HCT116 (cell line): ENCODE measurements around the gene HS3ST2. TPM values are rescaled to one million over a fixed set of nuclear protein-coding genes. Genes with fewer than 3 reads are reported as not detected.

Experiments used
- ATAC-seq: fragments of 200-7000 bp; cut with Tn5 transposase; 2 replicates; pipeline ENCODE4 v1.9.1; 2020; ENCODE audit warnings: mild to moderate bottlenecking, moderate library complexity
- BruUV-seq: library from RNA; stranded (reverse); fragments of 400-500 nt; replicated peaks from 2 replicates; lab custom pipeline; 2021; lab: Mats Ljungman, UMichigan
- CTCF ChIA-PET: fragments of 300-600 bp; sonication (Branson Sonifier 250); formaldehyde crosslinking; loops from one replicate; lab custom pipeline; 2021; ENCODE audit warnings: antibody characterized with exemption; lab: Charles Lee
- POLR2A ChIA-PET: fragments of 300-600, 350-600 bp; sonication (Branson Sonifier 250); formaldehyde crosslinking; loops from one replicate; lab custom pipeline; 2021; ENCODE audit warnings: antibody characterized with exemption; lab: Charles Lee
- RAD21 ChIA-PET, 2 experiments: fragments of 300-600 bp; sonication (Branson Sonifier 250); formaldehyde crosslinking; loops; one replicate each; lab custom pipeline; 2023; ENCODE audit warnings: low total read pairs in 2 of 2; ENCODE audit not compliant: uncharacterized antibody in 2 of 2, unreplicated experiment in 2 of 2, low non-redundant PET in 1 of 2; lab: Charles Lee
- DNase-seq: peaks from one replicate; pipeline ENCODE4 v3.0.0-alpha.2; 2010; ENCODE audit warnings: low read depth, low spot score
- H2AFZ ChIP-seq: fragments of 200-600 bp; shearing (Covaris generic), sonication (generic); 2 replicates; pipeline ENCODE4 v1.6.1; 2017; ENCODE audit warnings: low read depth, mixed run types, mixed read lengths, antibody characterized with exemption, low read length; ENCODE audit not compliant: poor library complexity, severe bottlenecking
- H3K27ac ChIP-seq: 2 replicates; pipeline ENCODE4 v1.5.1; 2012; ENCODE audit warnings: low read depth, low read length
- H3K27me3 ChIP-seq: fragments of 200-600 bp; sonication (generic); 2 replicates; pipeline ENCODE4 v1.6.1; 2016; ENCODE audit warnings: mixed run types, low read length, mixed read lengths; ENCODE audit not compliant: insufficient read depth
- H3K36me3 ChIP-seq, 2 experiments: fragments of 200-500 bp in 1 of 2; fragments of 200-600 bp in 1 of 2; sonication (Bioruptor generic) in 1 of 2; sonication (generic) in 1 of 2; 2 replicates each; pipeline versions ENCODE4 v1.5.1 to v1.6.1; 2014 to 2016; ENCODE audit warnings: low read length in 2 of 2, inconsistent platforms in 1 of 2, mixed read lengths in 1 of 2, mixed run types in 1 of 2; ENCODE audit not compliant: insufficient read depth in 2 of 2, control insufficient read depth in 1 of 2
- H3K4me1 ChIP-seq, 2 experiments: fragments of 200-600 bp in 1 of 2; sonication (generic) in 1 of 2; 2 replicates each; pipeline versions ENCODE4 v1.5.1 to v1.6.1; 2012 to 2017; ENCODE audit warnings: low read length in 2 of 2, inconsistent platforms in 1 of 2, mild to moderate bottlenecking in 1 of 2, mixed read lengths in 1 of 2, mixed run types in 1 of 2, moderate library complexity in 1 of 2; ENCODE audit not compliant: insufficient read depth in 2 of 2, control insufficient read depth in 1 of 2
- H3K4me2 ChIP-seq: fragments of 200-600 bp; sonication (generic); 2 replicates; pipeline ENCODE4 v1.6.1; 2017; ENCODE audit warnings: mixed run types, low read length, mixed read lengths
- H3K4me3 ChIP-seq, 2 experiments: fragments of 200-600 bp in 1 of 2; sonication (generic) in 1 of 2; replicated peaks in 1 of 2; 2 replicates each; pipeline ENCODE4 v1.5.1; 2011 to 2016; ENCODE audit warnings: low read length in 2 of 2, control low read depth in 1 of 2, low read depth in 1 of 2, mild to moderate bottlenecking in 1 of 2, mixed read lengths in 1 of 2, mixed run types in 1 of 2
- H3K79me2 ChIP-seq: fragments of 200-600 bp; sonication (generic); 2 replicates; pipeline ENCODE4 v1.6.1; 2017; ENCODE audit warnings: mild to moderate bottlenecking, mixed run types, low read length, moderate library complexity, mixed read lengths; ENCODE audit not compliant: insufficient read depth
- H3K9ac ChIP-seq: fragments of 200-600 bp; sonication (generic); 2 replicates; pipeline ENCODE4 v1.6.1; 2016; ENCODE audit warnings: low read length, mixed read lengths
- H3K9me2 ChIP-seq: fragments of 200-600 bp; sonication (generic), shearing (Covaris generic); 2 replicates; pipeline ENCODE4 v1.6.1; 2017; ENCODE audit warnings: mixed run types, mild to moderate bottlenecking, moderate library complexity; ENCODE audit not compliant: insufficient read depth
- H3K9me3 ChIP-seq, 2 experiments: fragments of 200-500 bp in 1 of 2; fragments of 200-600 bp in 1 of 2; sonication (Bioruptor generic) in 1 of 2; sonication (generic) in 1 of 2; 2 replicates each; pipeline ENCODE4 v1.6.1; 2014 to 2017; ENCODE audit warnings: low read length in 2 of 2, mixed read lengths in 2 of 2, inconsistent platforms in 1 of 2, low read depth in 1 of 2, mild to moderate bottlenecking in 1 of 2, mixed run types in 1 of 2, moderate library complexity in 1 of 2; ENCODE audit not compliant: control insufficient read depth in 1 of 2, insufficient read depth in 1 of 2
- H4K20me1 ChIP-seq: fragments of 200-600 bp; sonication (generic), shearing (Covaris generic); 2 replicates; pipeline ENCODE4 v1.6.1; 2017; ENCODE audit warnings: mixed run types, mild to moderate bottlenecking, moderate library complexity; ENCODE audit not compliant: insufficient read depth
- CEBPB ChIP-seq: IDR thresholded peaks from 2 replicates; pipeline ENCODE4 v1.6.1; 2012; ENCODE audit warnings: low read depth
- EGR1 ChIP-seq: IDR thresholded peaks from 2 replicates; pipeline ENCODE4 v1.6.1; 2012; ENCODE audit warnings: low read depth
- SIN3A ChIP-seq: IDR thresholded peaks from 2 replicates; pipeline ENCODE4 v1.6.1; 2012; ENCODE audit warnings: low read depth
- intact Hi-C: fragments of 100-400 bp; cut with micrococcal nuclease; formaldehyde crosslinking; loops from 2 replicates; pipeline ENCODE4 v1.10.0; 2022
- total RNA-seq: library from RNA; stranded (reverse); gene quantifications from one replicate; pipeline ENCODE4 v1.2.1, GENCODE V29; 2021; ENCODE audit not compliant: unreplicated experiment

HS3ST2 gene
- total RNA-seq, 1 experiment from 2014 or later: not detected

GRCh38 chr16:22962905-22963304 lies 148.9 kb downstream of the HS3ST2 start:
- no peak overlapping the region for H2AFZ ChIP-seq

More at GRCh38 chr16:22962905-22963304, 148.9 kb downstream of the HS3ST2 start:
- no peak for ATAC-seq
- H3K4me1 ChIP-seq: no peaks in the 10 kb centered on the region
- H3K4me2 ChIP-seq: no peak overlapping the region
- POLR2A ChIA-PET: interaction anchor here (0.5 kb wide), 1 partner anchor 873 kb away, joined by 4 read pairs; no protein-coding TSS in a partner anchor
- RAD21 ChIA-PET: no interaction called here
- intact Hi-C loops: no loop called here
- H3K9me2 ChIP-seq: no peaks in the 10 kb centered on the region
- no peak overlapping the region for H3K4me3 ChIP-seq
- no peaks in the 10 kb centered on the region for H4K20me1 ChIP-seq
- H3K9ac ChIP-seq: no peak overlapping the region
- no peaks in the 10 kb centered on the region for H3K36me3 ChIP-seq
- no peak for DNase-seq
- BruUV-seq: no TSS peak
- CTCF ChIA-PET: no interaction called here
- no peaks in the 10 kb centered on the region for H3K9me3 ChIP-seq
- TF ChIP-seq CEBPB (no peak), EGR1 (no peak), SIN3A (no peak)
- H3K27me3 ChIP-seq: peaks cover 80% of the 10 kb centered on the region
- no peaks in the 10 kb centered on the region for H3K79me2 ChIP-seq
- no peak overlapping the region for H3K27ac ChIP-seq
